CD14-positive monocyte (primary cell): Measurements from ENCODE around the gene RFK. TPM values are rescaled to one million over a fixed set of nuclear protein-coding genes. Genes with fewer than 3 reads are reported as not detected.
"Not testable (repeated sequence)": the region's sequence is repeated elsewhere in the genome, so short reads cannot be mapped to it uniquely, and the experiment has no call there.

Experiments used
- DNase-seq, 3 donors: peaks; one replicate each; pipeline ENCODE4 v3.0.0-alpha.2; 2011 to 2022
- H2AFZ ChIP-seq: 2 replicates; pipeline ENCODE4 v1.6.0; 2012; ENCODE audit warnings: mild to moderate bottlenecking, low read depth, low read length, inconsistent platforms; ENCODE audit not compliant: insufficient read depth, poor library complexity, severe bottlenecking
- H3K27ac ChIP-seq, 2 donors: 1 replicate in 1 of 2; 2 replicates in 1 of 2; pipeline ENCODE4 v1.5.1; 2012 to 2013; ENCODE audit warnings: low read length in 2 of 2, control low read depth in 1 of 2, inconsistent platforms in 1 of 2, low read depth in 1 of 2, mild to moderate bottlenecking in 1 of 2
- H3K27me3 ChIP-seq, 2 donors: one replicate each; pipeline versions ENCODE4 v1.6.0 to v1.6.1; 2011 to 2013; ENCODE audit warnings: low read length in 2 of 2; ENCODE audit not compliant: control insufficient read depth in 2 of 2, insufficient read depth in 2 of 2
- H3K36me3 ChIP-seq, 2 donors: replicated peaks in 1 of 2; 1 replicate in 1 of 2; 2 replicates in 1 of 2; pipeline versions ENCODE4 v1.5.1 to v1.6.1; 2012 to 2013; ENCODE audit warnings: low read length in 2 of 2, control low read depth in 1 of 2, inconsistent platforms in 1 of 2, mild to moderate bottlenecking in 1 of 2; ENCODE audit not compliant: insufficient read depth in 2 of 2, control insufficient read depth in 1 of 2
- H3K4me1 ChIP-seq, 2 donors: 1 replicate in 1 of 2; 2 replicates in 1 of 2; pipeline versions ENCODE4 v1.5.1 to v1.6.1; 2012 to 2013; ENCODE audit warnings: low read length in 2 of 2, control low read depth in 1 of 2, inconsistent platforms in 1 of 2, mild to moderate bottlenecking in 1 of 2, moderate library complexity in 1 of 2; ENCODE audit not compliant: insufficient read depth in 2 of 2, control insufficient read depth in 1 of 2
- H3K4me2 ChIP-seq: replicated peaks from 2 replicates; pipeline ENCODE3; 2012; ENCODE audit warnings: low read length, moderate library complexity, mild to moderate bottlenecking; ENCODE audit not compliant: poor library complexity, severe bottlenecking; ENCODE audit errors: extremely low read depth
- H3K4me3 ChIP-seq, 3 experiments: fragments of 200-600 bp in 1 of 3; sonication (generic) in 1 of 3; replicated peaks in 1 of 3; 1 replicate in 2 of 3; 2 replicates in 1 of 3; pipeline ENCODE4 v1.5.1; 2011 to 2013; ENCODE audit warnings: low read length in 3 of 3, mild to moderate bottlenecking in 3 of 3, control low read depth in 2 of 3, low read depth in 2 of 3, inconsistent platforms in 1 of 3, moderate library complexity in 1 of 3
- H3K79me2 ChIP-seq: 2 replicates; pipeline ENCODE4 v1.6.0; 2012; ENCODE audit warnings: mild to moderate bottlenecking, control low read depth, inconsistent platforms, low read length, moderate library complexity; ENCODE audit not compliant: insufficient read depth
- H3K9ac ChIP-seq: 2 replicates; pipeline ENCODE4 v1.6.0; 2017; ENCODE audit warnings: low read length, mild to moderate bottlenecking; ENCODE audit not compliant: insufficient read depth, poor library complexity, severe bottlenecking
- H3K9me3 ChIP-seq, 2 donors: replicated peaks in 1 of 2; 1 replicate in 1 of 2; 2 replicates in 1 of 2; pipeline versions ENCODE4 v1.5.1 to v1.6.1; 2012 to 2013; ENCODE audit warnings: low read length in 2 of 2, control low read depth in 1 of 2; ENCODE audit not compliant: control insufficient read depth in 1 of 2, insufficient read depth in 1 of 2
- H4K20me1 ChIP-seq: 2 replicates; pipeline ENCODE4 v1.6.0; 2012; ENCODE audit warnings: mild to moderate bottlenecking, low read length, control low read depth, moderate library complexity; ENCODE audit not compliant: insufficient read depth
- H3K27ac Mint-ChIP-seq, 7 donors: one replicate each; pipeline ENCODE4 v1.8.0; 2020; ENCODE audit warnings: mild to moderate bottlenecking in 7 of 7, mixed read lengths in 7 of 7, moderate library complexity in 6 of 7, inconsistent platforms in 2 of 7
- H3K27me3 Mint-ChIP-seq, 3 donors: one replicate each; pipeline ENCODE4 v1.8.0; 2021 to 2022; ENCODE audit warnings: low read depth in 3 of 3, mild to moderate bottlenecking in 3 of 3, mixed read lengths in 3 of 3, moderate library complexity in 3 of 3, inconsistent platforms in 1 of 3
- H3K36me3 Mint-ChIP-seq, 2 donors: one replicate each; pipeline ENCODE4 v1.8.0; 2020; ENCODE audit warnings: mixed read lengths in 2 of 2, inconsistent platforms in 1 of 2, mild to moderate bottlenecking in 1 of 2
- H3K4me1 Mint-ChIP-seq: one replicate; pipeline ENCODE4 v1.8.0; 2020; ENCODE audit warnings: mild to moderate bottlenecking, mixed read lengths
- H3K4me3 Mint-ChIP-seq, 2 donors: one replicate each; pipeline ENCODE4 v1.8.0; 2020; ENCODE audit warnings: mild to moderate bottlenecking in 2 of 2, mixed read lengths in 2 of 2, moderate library complexity in 1 of 2
- H3K9me3 Mint-ChIP-seq, 7 donors: one replicate each; pipeline ENCODE4 v1.8.0; 2020 to 2022; ENCODE audit warnings: mixed read lengths in 7 of 7, mild to moderate bottlenecking in 6 of 7, moderate library complexity in 6 of 7, inconsistent platforms in 2 of 7
- WGBS: methylation state at CpG from one replicate; pipeline ENCODE4 v1.1.5; 2013; ENCODE audit warnings: missing lambda C conversion rate; ENCODE audit not compliant: insufficient coverage; 5-methylcytosine and 5-hydroxymethylcytosine counted together
- intact Hi-C, 2 donors: fragments of 100-400 bp; cut with micrococcal nuclease; formaldehyde crosslinking; loops; one replicate each; pipeline versions ENCODE4 v1.15.0 to v1.15.1; 2023
- polyA plus RNA-seq, 3 donors: library from polyadenylated mRNA; depleted of rRNA in 1 of 3; unstranded in 2 of 3; stranded (reverse) in 1 of 3; fragments of 300-500 nt in 2 of 3; fragments of >200 nt in 1 of 3; fragmentation: Illumina TruSeq in 2 of 3; gene quantifications; 1 replicate in 2 of 3; 2 replicates in 1 of 3; pipeline ENCODE4 v1.2.3, GENCODE V29; 2012 to 2021
- TF ChIP-seq, protein P1 (sequence below): fragments of 200-600 bp; IDR thresholded peaks from one replicate; pipeline ENCODE4 v1.8.0; 2022; ENCODE audit warnings: antibody characterized with exemption, mild to moderate bottlenecking

Gene RFK
- polyA plus RNA-seq, 3 donors: 5.9 to 46.6 (median 44.4) TPM

- H3K36me3 ChIP-seq, H3K9me3 ChIP-seq, H3K4me1 Mint-ChIP-seq, H3K9me3 Mint-ChIP-seq, DNase-seq, H4K20me1 ChIP-seq, H3K4me1 ChIP-seq, H3K27me3 ChIP-seq, H3K9ac ChIP-seq, intact Hi-C loops, H3K36me3 Mint-ChIP-seq, H3K27me3 Mint-ChIP-seq, H3K4me2 ChIP-seq, H2AFZ ChIP-seq, H3K27ac Mint-ChIP-seq, H3K4me3 ChIP-seq, H3K4me3 Mint-ChIP-seq, H3K79me2 ChIP-seq, H3K27ac ChIP-seq: not testable (repeated sequence)
- WGBS: 91% methylated on average over 5 of the region's 6 CpGs
These were observed 40.7 kb upstream of the RFK start for GRCh38 chr9:76434897-76435296.

- no peaks in the 10 kb centered on the region for H3K27me3 ChIP-seq
- H3K36me3 ChIP-seq: no peaks in the 10 kb centered on the region
- no peak overlapping the region for H2AFZ ChIP-seq
- Mint-ChIP-seq H3K4me1 (peaks cover 2% of the 10 kb centered on the region), H3K27ac (no peak overlapping the region), H3K4me3 (no peak overlapping the region), H3K27me3 (no peaks in the 10 kb centered on the region), H3K36me3 (no peaks in the 10 kb centered on the region), H3K9me3 (peaks cover 0 to 9% (median 3%) of the 10 kb centered on the region in 7 donors)
- H3K9me3 ChIP-seq: no peaks in the 10 kb centered on the region
- intact Hi-C loops: no loop called here
- H3K27ac ChIP-seq: no peak overlapping the region
- no peak overlapping the region for H3K9ac ChIP-seq
- no peaks in the 10 kb centered on the region for H3K79me2 ChIP-seq
- H3K4me3 ChIP-seq: no peak overlapping the region
- no peaks in the 10 kb centered on the region for H4K20me1 ChIP-seq
- DNase-seq: no peak
- TF ChIP-seq, protein P1, sequence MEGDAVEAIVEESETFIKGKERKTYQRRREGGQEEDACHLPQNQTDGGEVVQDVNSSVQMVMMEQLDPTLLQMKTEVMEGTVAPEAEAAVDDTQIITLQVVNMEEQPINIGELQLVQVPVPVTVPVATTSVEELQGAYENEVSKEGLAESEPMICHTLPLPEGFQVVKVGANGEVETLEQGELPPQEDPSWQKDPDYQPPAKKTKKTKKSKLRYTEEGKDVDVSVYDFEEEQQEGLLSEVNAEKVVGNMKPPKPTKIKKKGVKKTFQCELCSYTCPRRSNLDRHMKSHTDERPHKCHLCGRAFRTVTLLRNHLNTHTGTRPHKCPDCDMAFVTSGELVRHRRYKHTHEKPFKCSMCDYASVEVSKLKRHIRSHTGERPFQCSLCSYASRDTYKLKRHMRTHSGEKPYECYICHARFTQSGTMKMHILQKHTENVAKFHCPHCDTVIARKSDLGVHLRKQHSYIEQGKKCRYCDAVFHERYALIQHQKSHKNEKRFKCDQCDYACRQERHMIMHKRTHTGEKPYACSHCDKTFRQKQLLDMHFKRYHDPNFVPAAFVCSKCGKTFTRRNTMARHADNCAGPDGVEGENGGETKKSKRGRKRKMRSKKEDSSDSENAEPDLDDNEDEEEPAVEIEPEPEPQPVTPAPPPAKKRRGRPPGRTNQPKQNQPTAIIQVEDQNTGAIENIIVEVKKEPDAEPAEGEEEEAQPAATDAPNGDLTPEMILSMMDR: no peak
- H3K4me1 ChIP-seq: no peaks in the 10 kb centered on the region
- no peak overlapping the region for H3K4me2 ChIP-seq
- no CpG with 5 or more reads among the region's 3 CpGs for WGBS
These were observed 39.6 kb upstream of the RFK start for GRCh38 chr9:76433836-76434235.
